Lung (tissue), 12 donors: ENCODE data around the gene CELF1. TPM values are rescaled to one million over a fixed set of nuclear protein-coding genes. Genes with fewer than 3 reads are reported as not detected.
"Not testable (repeated sequence)": the region's sequence is repeated elsewhere in the genome, so short reads cannot be mapped to it uniquely, and the experiment has no call there.

Source experiments
- ATAC-seq: fragments of 200-7000 bp; cut with Tn5 transposase; one replicate; pipeline ENCODE4 v1.9.1; 2020; ENCODE audit warnings: moderate number of reproducible peaks; ENCODE audit not compliant: insufficient read depth, low FRiP score
- DNase-seq, 3 donors: peaks; one replicate each; pipeline ENCODE4 v3.0.0-alpha.2; 2013 to 2017
- H3K27ac ChIP-seq, 2 donors: one replicate each; pipeline ENCODE4 v1.5.1; 2013; ENCODE audit warnings: mild to moderate bottlenecking in 2 of 2, moderate library complexity in 2 of 2, control low read depth in 1 of 2, inconsistent platforms in 1 of 2, low read depth in 1 of 2, low read length in 1 of 2
- H3K27me3 ChIP-seq, 3 donors: one replicate each; pipeline ENCODE4 v1.5.1; 2013; ENCODE audit warnings: low read length in 2 of 3; ENCODE audit not compliant: control insufficient read depth in 3 of 3, insufficient read depth in 3 of 3
- H3K36me3 ChIP-seq, 4 donors: one replicate each; pipeline ENCODE4 v1.5.1; 2013; ENCODE audit warnings: low read length in 4 of 4, mild to moderate bottlenecking in 1 of 4, moderate library complexity in 1 of 4; ENCODE audit not compliant: control insufficient read depth in 4 of 4, insufficient read depth in 4 of 4
- H3K4me1 ChIP-seq, 5 donors: one replicate each; pipeline ENCODE4 v1.5.1; 2013; ENCODE audit warnings: low read length in 5 of 5, mild to moderate bottlenecking in 2 of 5, moderate library complexity in 1 of 5; ENCODE audit not compliant: control insufficient read depth in 5 of 5, insufficient read depth in 5 of 5
- H3K4me3 ChIP-seq: one replicate; pipeline ENCODE4 v1.5.1; 2013; ENCODE audit warnings: mild to moderate bottlenecking, control low read depth, moderate library complexity
- H3K9ac ChIP-seq, 2 donors: one replicate each; pipeline ENCODE4 v1.5.1; 2013; ENCODE audit warnings: low read length in 2 of 2, control low read depth in 1 of 2; ENCODE audit not compliant: insufficient read depth in 1 of 2
- H3K9me3 ChIP-seq, 4 donors: one replicate each; pipeline ENCODE4 v1.5.1; 2013; ENCODE audit warnings: low read length in 3 of 4, mild to moderate bottlenecking in 1 of 4, moderate library complexity in 1 of 4; ENCODE audit not compliant: control insufficient read depth in 4 of 4, insufficient read depth in 3 of 4
- WGBS, 2 donors: extraction: QIAGEN DNeasy Blood & Tissue Kit; methylation state at CpG; one replicate each; pipeline ENCODE4 v1.1.7; 2013; 5-methylcytosine and 5-hydroxymethylcytosine counted together
- polyA plus RNA-seq, 2 donors: library from polyadenylated mRNA; stranded (reverse); fragments of 200-250 nt; gene quantifications; one replicate each; pipeline ENCODE4 v1.2.1, GENCODE V29; 2013
- total RNA-seq, 2 donors: library from RNA; depleted of rRNA in 1 of 2; stranded (reverse); fragments of >200 nt in 1 of 2; gene quantifications; one replicate each; pipeline ENCODE4 v1.2.1, GENCODE V29; 2014 to 2021
- TF ChIP-seq, protein P1 (sequence below): IDR thresholded peaks from 2 replicates; pipeline ENCODE4 v1.5.1; 2012; ENCODE audit warnings: mild to moderate bottlenecking; ENCODE audit errors: control extremely low read depth, extremely low read depth
- donor health status: control.
- donor health status: control.
- donor health status: Bipolar disorder and iron deficiency.
- donor health status: healthy.
- donor health status: DM: yes; HTN: yes; CAD: no.

The CELF1 gene
- total and polyA plus RNA-seq, 4 donors = 32.2 to 184 (median 63.8) TPM

- ATAC-seq (peak; percentile 93), DNase-seq (peak; percentile 84 to 88 (median 87))
- Histone ChIP-seq H3K36me3 (peaks cover 0 to 8% (median 5%) of the 10 kb centered on the region in 4 donors), H3K4me3 (peak within 1 kb of the TSS; percentile 75), H3K9me3 (no peaks in the 10 kb centered on the region), H3K9ac (peak within 1 kb of the TSS; percentile 61 to 88), H3K27ac (peak within 1 kb of the TSS; percentile 38 to 91), H3K27me3 (no peaks in the 10 kb centered on the region), H3K4me1 (peaks cover 0 to 9% (median 0%) of the 10 kb centered on the region in 5 donors)
- WGBS, 2 donors = 1% methylated on average over 77 to 86 of the region's 86 CpGs
- TF ChIP-seq, protein P1, sequence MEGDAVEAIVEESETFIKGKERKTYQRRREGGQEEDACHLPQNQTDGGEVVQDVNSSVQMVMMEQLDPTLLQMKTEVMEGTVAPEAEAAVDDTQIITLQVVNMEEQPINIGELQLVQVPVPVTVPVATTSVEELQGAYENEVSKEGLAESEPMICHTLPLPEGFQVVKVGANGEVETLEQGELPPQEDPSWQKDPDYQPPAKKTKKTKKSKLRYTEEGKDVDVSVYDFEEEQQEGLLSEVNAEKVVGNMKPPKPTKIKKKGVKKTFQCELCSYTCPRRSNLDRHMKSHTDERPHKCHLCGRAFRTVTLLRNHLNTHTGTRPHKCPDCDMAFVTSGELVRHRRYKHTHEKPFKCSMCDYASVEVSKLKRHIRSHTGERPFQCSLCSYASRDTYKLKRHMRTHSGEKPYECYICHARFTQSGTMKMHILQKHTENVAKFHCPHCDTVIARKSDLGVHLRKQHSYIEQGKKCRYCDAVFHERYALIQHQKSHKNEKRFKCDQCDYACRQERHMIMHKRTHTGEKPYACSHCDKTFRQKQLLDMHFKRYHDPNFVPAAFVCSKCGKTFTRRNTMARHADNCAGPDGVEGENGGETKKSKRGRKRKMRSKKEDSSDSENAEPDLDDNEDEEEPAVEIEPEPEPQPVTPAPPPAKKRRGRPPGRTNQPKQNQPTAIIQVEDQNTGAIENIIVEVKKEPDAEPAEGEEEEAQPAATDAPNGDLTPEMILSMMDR = no peak
Measured at GRCh38 chr11:47565340-47566148, 12.6 kb upstream of the CELF1 start, which contains the start of gene PTPMT1. Gene PTPMT1, plus strand, starts transcription at chr11:47565599. Its CDS starts 24 bp downstream, at chr11:47565623.

DNA sequence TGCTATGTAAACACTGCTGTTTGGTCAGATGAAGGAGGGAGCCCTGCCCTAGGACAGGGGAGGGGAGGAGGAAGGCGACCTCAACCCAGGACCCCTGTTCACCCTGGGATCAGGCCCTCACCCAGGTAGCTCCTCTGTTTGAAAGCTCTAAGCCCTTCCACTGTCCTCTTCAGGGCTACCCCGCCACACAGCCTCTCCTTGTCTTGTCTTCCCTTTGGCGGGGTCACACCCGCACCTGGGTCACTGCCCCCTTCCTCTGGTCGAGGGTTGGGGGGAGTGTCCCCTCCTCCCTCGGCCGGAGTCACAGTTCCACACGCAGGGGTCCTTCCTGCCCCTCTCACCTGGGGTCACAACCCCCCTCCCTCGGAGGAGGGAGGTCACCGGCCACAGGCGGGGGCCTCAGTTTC, 12.0 kb upstream of the CELF1 start:
- no peak for ATAC-seq
- Histone ChIP-seq H3K4me3 (peak overlapping the region; percentile 75), H3K9ac (peak overlapping the region; percentile 61 to 88), H3K9me3 (no peaks in the 10 kb centered on the region), H3K36me3 (peaks cover 0 to 8% (median 4%) of the 10 kb centered on the region in 4 donors), H3K27ac (peak overlapping the region; percentile 38 to 91), H3K4me1 (peaks cover 0 to 9% (median 0%) of the 10 kb centered on the region in 5 donors), H3K27me3 (no peaks in the 10 kb centered on the region)
- 10% methylated on average over 11 of the region's 11 CpGs for WGBS, 2 donors
- DNase-seq = no peak
- TF ChIP-seq, protein P1 = no peak

- not testable (repeated sequence) for H3K4me1 ChIP-seq, ATAC-seq, H3K27me3 ChIP-seq, DNase-seq, H3K36me3 ChIP-seq, H3K27ac ChIP-seq, H3K4me3 ChIP-seq, H3K9ac ChIP-seq, H3K9me3 ChIP-seq
- WGBS, 2 donors = 90 to 93% methylated on average over 10 of the region's 10 CpGs
Measured at GRCh38 chr11:47564366-47564765, 11.4 kb upstream of the CELF1 start.

- not testable (repeated sequence) for H3K9ac ChIP-seq, H3K4me3 ChIP-seq, DNase-seq, ATAC-seq, H3K27ac ChIP-seq, H3K36me3 ChIP-seq, H3K27me3 ChIP-seq, H3K9me3 ChIP-seq, H3K4me1 ChIP-seq
- WGBS, 2 donors = 93 to 94% methylated on average over 4 of the region's 4 CpGs
Measured at GRCh38 chr11:47562393-47562792, 9.5 kb upstream of the CELF1 start.
